ENCODE data around the gene OR2T2.
"Not testable (repeated sequence)": the region's sequence is repeated elsewhere in the genome, so short reads cannot be mapped to it uniquely, and the experiment has no call there.

The OR2T2 gene

GRCh38 chr1:248450466-248451145 lies 5.2 kb downstream of the OR2T2 start:
- not testable (repeated sequence) for DNase-seq (ENCODE audit: low read depth in 1 of 2, low spot score in 1 of 2)

- not testable (repeated sequence) for DNase-seq (ENCODE audit: low read depth in 1 of 2, low spot score in 1 of 2)
These were observed 8.2 kb downstream of the OR2T2 start for GRCh38 chr1:248453619-248454018.

GRCh38 chr1:248455045-248455444 lies 9.6 kb downstream of the OR2T2 start:
- not testable (repeated sequence) for DNase-seq (ENCODE audit: low read depth in 1 of 2, low spot score in 1 of 2)

GRCh38 chr1:248456635-248457034 lies 11.2 kb downstream of the OR2T2 start:
- not testable (repeated sequence) for DNase-seq (ENCODE audit: low read depth in 1 of 2, low spot score in 1 of 2)

GRCh38 chr1:248459117-248459516 lies 13.7 kb downstream of the OR2T2 start:
- DNase-seq (ENCODE audit: low read depth in 1 of 2, low spot score in 1 of 2): not testable (repeated sequence)

GRCh38 chr1:248471154-248471553 lies 25.7 kb downstream of the OR2T2 start:
- no peak for DNase-seq (ENCODE audit: low read depth in 1 of 2, low spot score in 1 of 2)

GRCh38 chr1:248472111-248472510 lies 26.7 kb downstream of the OR2T2 start:
- not testable (repeated sequence) for DNase-seq (ENCODE audit: low read depth in 1 of 2, low spot score in 1 of 2)

GRCh38 chr1:248473051-248473450 lies 27.6 kb downstream of the OR2T2 start, which contains the start of gene OR2T3:
Gene OR2T3, plus strand, starts transcription at chr1:248473351. Its CDS starts 0 bp downstream, at chr1:248473351.
- not testable (repeated sequence) for DNase-seq (ENCODE audit: low read depth in 1 of 2, low spot score in 1 of 2)

GRCh38 chr1:248475660-248476059 lies 30.2 kb downstream of the OR2T2 start:
- DNase-seq (ENCODE audit: low read depth in 1 of 2, low spot score in 1 of 2): not testable (repeated sequence)

- not testable (repeated sequence) for DNase-seq (ENCODE audit: low read depth in 1 of 2, low spot score in 1 of 2)
These were observed 36.5 kb downstream of the OR2T2 start for GRCh38 chr1:248481686-248482579.

- DNase-seq (ENCODE audit: low read depth in 1 of 2, low spot score in 1 of 2): not testable (repeated sequence)
These were observed 42.9 kb downstream of the OR2T2 start, which contains the start of gene OR2T5 for GRCh38 chr1:248488289-248488688. Gene OR2T5, plus strand, starts transcription at chr1:248488589. Its CDS starts 0 bp downstream, at chr1:248488589.

- not testable (repeated sequence) for DNase-seq (ENCODE audit: low read depth in 1 of 2, low spot score in 1 of 2)
These were observed 51.2 kb downstream of the OR2T2 start for GRCh38 chr1:248496661-248497060.

- not testable (repeated sequence) for DNase-seq (ENCODE audit: low read depth in 1 of 2, low spot score in 1 of 2)
These were observed 55.0 kb downstream of the OR2T2 start for GRCh38 chr1:248500305-248501035.
